GM19193 (cell line): ENCODE measurements around the gene ERICH6.

Source experiments
- POLR2A ChIP-seq: IDR thresholded peaks from 4 replicates; pipeline ENCODE4 v1.6.1; 2011; ENCODE audit not compliant: insufficient read depth, insufficient read length; ENCODE audit errors: extremely low read depth

Gene ERICH6

DNA sequence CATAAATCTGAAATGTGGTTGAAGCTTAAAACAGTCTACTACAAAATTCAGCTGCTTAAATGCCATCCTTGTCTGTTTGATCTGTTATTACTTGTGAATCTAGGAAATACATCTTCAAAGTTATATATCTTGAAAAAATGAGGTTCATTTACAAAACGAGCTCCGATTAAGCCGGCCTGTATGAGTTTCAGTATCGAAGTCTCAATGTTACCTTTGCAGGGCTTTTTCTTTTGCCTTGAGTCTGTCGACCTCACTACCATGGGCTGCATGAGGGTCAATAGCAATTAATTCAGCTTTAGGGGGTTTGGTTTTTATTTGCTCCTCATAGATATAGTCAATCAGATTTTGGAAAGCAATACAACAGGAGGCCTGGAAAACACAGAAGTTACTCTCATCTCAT lies 23.2 kb downstream of the ERICH6 start:
- TF ChIP-seq POLR2A, result no peak

DNA sequence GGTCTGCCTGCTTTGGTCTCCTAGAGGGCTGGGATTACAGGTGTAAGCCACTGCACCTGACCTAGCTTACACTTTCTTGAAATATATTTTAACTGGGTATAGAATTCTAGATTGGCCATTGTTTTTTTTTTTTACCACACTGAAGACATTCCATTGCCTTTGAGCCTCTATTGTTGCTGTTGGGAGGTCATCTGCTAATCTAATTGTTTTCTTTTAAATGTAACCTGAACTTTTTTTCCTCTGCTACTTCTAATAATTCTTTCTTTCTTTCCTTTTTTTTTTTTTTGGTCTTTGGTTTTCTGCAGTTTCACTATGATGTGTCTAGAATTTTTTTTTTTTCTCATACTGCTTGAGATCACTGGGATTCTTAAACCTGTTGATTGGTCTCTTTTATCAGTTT lies 28.1 kb downstream of the ERICH6 start:
- no peak for TF ChIP-seq POLR2A

- no peak for TF ChIP-seq POLR2A
Measured at GRCh38 chr3:150673966-150674365, 29.8 kb downstream of the ERICH6 start.

- TF ChIP-seq POLR2A, result no peak
Measured at GRCh38 chr3:150666167-150666566, 37.6 kb downstream of the ERICH6 start.

DNA sequence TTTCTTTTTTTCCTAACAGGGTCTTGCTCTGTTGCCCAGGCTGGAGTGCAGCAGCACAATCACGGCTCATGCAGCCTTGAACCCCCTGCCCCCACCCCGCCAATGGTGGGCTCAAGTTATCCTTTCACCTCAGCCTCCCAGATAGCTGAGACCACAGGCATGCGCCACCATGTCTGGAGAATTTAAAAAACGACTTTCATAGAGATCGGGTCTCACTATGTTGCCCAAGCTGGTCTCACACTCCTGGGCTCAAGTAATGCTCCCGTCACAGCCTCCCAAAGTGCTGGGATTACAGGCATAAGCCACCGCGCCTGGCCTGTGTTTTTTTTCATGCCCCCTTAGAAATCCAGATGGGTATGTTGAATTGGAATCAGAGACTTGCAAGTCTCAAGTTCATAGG lies 40.3 kb downstream of the ERICH6 start:
- TF ChIP-seq POLR2A, result no peak

GRCh38 chr3:150662410-150663200 lies 41.1 kb downstream of the ERICH6 start:
- no peak for TF ChIP-seq POLR2A

GRCh38 chr3:150656316-150656715 lies 47.4 kb downstream of the ERICH6 start:
- no peak for TF ChIP-seq POLR2A

- TF ChIP-seq POLR2A, result no peak
Measured at GRCh38 chr3:150653110-150653561, 50.6 kb downstream of the ERICH6 start.

DNA sequence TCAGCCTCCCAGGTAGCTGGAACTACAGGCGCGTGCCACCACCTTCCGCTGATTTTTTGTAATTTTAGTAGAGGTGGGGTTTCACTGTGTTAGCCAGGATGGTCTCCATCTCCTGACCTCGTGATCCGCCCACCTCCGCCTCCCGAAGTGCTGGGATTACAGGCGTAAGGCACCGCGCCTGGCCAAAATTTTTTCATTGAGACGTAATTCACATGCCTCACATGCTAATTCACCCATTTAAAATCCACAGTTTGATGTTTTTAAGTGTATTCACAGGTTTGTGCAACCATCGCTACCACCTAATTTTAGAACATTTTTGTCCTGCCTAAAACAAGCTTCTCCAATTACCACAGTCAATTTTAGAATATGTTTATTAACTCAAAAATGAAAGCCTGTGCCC lies 63.5 kb downstream of the ERICH6 start:
- TF ChIP-seq POLR2A, result no peak

GRCh38 chr3:150639262-150639661 lies 64.5 kb downstream of the ERICH6 start:
- TF ChIP-seq POLR2A, result no peak

DNA sequence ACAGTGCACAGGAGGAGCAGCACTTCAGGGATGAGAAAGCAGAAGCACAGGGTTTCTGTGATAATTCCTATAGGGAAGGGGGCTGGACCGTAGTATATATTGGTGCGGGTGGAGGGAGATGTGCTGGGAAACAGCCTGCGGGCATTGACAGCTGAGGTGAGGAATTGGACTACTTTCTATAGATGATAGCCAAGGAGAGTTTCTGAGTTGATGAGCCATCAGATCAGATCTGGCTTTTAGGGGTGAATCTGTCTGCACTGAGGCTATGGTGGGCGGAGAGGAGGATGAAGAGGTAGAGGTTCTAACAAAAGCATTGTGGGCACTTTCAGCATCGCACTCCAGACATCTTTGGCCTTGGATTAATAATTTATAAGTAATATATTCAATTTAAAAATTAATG lies 67.5 kb downstream of the ERICH6 start:
- TF ChIP-seq POLR2A, result no peak

DNA sequence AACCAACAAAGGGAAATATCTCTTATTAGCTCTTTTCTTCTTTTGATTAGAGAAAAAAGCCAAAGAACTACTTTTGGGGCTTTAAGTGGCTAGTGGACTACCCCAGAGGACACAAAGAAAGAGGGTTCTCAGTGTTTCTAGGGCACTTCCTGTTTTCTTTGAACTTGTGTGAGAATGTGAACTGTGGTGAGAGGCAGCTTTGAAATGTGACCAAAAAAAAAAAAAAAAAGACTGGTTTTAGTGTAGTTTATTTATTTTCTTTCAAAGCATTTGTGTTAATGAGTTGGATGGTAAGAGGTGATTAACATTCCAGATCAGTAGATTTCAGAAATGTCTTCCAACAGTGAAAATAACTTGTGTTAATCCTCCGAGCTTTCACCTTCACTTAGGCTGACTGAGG lies 68.2 kb downstream of the ERICH6 start:
- no peak for TF ChIP-seq POLR2A

- no peak for TF ChIP-seq POLR2A
Measured at GRCh38 chr3:150635076-150635475, 68.6 kb downstream of the ERICH6 start.

DNA sequence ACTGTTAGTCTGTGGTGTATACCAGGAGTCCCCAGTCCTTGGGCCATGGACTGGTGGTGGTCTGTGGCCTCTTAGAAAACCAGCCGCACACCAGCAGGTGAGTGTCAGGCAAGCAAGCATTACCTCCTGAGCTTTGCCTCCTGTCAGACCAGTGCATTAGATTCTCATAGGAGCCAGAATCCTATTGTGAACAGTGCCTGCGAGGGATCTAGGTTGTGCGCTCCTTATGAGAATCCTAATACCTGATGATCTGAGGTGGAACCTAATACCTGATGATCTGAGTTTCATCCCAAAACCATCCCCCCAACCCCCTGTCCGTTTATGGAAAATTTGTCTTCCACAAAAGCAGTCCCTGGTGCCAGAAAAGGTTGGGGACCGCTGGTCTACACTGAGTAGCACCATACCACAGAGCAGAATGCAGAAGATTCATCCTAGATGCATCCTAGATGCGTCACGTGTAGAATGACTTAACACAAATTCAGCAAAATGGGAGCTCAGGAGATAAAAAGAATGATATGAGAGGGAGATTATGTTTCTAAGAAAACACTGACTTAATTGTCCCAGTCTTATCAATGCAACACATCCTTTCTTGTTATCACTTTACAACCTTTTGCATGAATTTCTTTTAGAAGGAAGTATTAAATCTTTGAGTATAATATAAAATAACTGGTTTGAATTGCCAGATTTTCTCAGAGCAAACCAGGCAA lies 72.1 kb downstream of the ERICH6 start:
- TF ChIP-seq POLR2A, result no peak

DNA sequence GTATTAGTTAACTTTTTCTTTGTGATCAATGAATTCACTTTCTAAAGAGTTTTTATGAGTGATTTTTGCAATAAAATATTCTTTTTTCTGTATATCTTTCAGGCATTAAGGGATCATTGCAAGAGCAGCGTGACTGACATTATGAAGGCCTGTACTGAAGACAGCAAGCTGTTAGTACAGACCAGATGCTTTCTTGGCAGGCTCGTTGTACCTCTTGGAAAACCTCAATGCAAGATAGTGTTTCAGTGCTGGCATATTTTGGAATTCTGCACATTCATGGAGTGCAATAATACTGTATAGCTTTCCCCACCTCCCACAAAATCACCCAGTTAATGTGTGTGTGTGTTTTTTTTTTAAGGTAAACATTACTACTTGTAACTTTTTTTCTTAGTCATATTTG lies 76.2 kb downstream of the ERICH6 start:
- no peak for TF ChIP-seq POLR2A

- TF ChIP-seq POLR2A, result no peak
Measured at GRCh38 chr3:150626148-150626930, 77.4 kb downstream of the ERICH6 start.

DNA sequence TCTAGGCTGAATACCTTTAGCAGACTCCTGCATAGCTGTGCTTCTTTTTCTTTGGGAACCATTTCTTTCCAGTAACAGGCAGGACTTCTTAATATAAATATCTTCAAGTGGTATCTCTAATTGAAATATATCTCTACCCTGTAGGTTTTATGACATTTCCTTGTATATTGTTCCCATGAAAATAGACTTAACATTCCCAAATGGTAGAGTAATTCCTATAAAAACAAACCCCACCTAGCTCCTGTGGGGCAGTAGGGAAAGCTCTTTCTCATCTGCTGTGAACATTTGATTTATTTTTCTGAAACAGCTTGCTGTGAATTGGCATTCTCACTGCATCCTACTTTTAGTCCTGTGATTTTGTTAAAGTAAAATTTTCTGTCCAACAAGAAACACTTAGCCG lies 79.8 kb downstream of the ERICH6 start:
- TF ChIP-seq POLR2A, result no peak
